Stimulated activated CD8-positive, alpha-beta memory T cell treated with anti-CD3 and anti-CD28 coated beads, Interleukin-2, amount 100 ng/mL, for 1 hour (primary cell): ENCODE measurements around the gene OGG1.

Experiments used
- DNase-seq, 2 donors: peaks; one replicate each; pipeline ENCODE4 v3.0.0-alpha.2; 2020; ENCODE audit warnings: low read depth in 2 of 2

The OGG1 gene

GRCh38 chr3:9786209-9786739 lies 36.5 kb downstream of the OGG1 start:
- no peak for DNase-seq

DNA sequence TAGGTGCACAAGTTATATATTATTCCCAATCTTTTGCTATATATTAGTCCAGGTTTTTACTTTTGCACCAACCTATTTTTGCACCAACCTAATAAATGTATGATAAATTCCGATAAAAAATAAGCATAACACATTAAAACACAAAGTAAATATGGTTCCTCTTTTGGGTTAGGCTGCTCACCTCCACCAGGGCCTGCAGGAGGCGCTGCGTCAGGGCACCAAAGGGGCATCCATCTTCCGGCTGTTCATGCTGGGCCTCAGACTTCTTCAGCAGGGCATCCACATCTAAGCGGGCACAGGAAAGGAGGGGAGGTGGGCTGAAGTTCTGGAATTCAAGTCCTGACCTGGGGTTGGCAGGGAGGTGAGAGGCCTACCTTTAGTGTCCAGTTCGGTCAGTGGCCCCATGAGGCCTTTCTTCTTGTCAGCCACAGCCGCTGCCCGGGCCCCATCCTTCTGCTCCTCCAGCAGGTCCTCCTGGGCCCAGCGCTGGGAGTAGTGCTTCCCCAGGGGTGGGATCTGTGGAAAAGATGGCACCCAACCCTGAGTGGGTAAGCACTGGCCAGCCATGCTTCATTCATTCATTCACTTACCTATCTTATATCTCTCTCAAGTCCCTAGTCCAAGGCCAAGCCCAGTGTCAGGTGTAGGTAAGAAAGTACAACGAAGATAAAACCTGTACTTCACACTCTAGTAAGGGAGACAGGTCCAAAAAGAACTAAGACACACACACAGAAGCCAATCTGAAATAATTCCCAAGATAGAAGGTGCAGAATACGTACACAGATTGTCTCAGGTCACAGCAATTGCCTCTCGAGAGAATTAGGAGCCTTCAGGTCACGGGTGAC lies 37.3 kb downstream of the OGG1 start:
- no peak for DNase-seq

DNA sequence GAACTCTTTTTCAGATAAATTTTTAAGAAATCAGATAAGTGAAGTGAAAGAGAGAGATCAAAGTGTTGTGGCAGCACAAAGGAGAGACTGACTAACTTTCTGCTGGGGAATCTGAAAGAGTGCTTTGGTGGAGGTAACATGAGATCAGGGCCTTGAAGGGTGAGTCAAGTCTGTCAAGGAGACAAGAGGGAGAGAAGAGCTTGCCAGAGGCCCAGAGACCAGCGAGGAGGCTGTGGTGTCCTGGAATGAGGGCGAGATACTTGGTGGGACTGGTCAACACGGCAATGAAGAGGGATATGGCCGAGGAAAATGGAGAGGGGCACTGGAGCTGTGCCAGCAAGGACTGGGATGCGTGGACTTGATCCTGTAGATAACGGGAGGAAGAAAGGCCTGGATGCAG lies 38.0 kb downstream of the OGG1 start:
- DNase-seq = no peak

DNA sequence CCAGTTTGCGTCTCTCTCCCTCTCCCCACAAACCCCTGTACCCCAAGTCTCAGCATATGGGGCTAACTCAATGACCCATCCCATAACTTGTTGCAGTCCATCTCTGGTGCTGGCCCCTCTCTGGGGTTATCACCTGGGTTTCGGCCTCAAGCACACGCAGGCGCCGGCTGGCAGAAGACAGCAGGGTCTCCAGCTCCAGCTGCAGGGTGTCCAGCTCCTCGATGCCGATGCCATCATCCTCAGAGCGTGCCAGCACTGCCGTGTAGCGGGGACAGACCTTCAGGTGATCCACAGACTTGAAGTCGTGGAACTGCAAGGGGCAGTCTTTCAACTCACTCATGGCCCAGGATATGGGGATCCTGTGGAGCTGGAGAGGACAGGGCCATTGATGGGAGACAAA lies 41.4 kb downstream of the OGG1 start:
- no peak for DNase-seq

DNA sequence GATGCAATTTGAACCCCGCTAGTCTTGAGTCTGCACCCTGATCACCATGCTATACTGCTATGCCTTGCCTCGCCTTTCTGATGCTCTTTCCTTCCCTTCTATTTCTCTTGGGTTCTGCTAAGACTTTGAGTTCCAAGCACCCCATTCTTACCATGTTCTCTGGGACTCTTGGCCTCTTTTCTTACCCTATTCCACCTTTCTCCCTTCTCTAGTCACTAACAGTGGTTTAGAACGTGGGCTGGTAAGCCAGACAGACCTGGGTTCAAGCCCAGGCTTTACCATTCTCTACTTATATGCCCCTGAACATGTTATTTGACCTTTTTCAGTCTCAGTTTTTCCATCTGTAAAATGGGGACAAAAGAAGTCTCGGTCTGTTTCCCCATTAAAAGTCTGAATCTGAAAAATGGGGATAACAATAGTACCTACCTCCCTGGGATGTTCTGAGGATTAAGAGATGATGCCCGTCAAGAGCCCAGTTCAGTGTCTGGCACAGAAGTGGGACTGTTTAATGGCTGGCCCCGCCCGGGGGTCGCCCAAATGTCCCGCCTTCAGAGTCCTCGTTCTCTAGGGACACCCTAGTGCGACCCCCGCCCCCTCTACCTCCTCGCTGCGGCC lies 42.1 kb downstream of the OGG1 start:
- no peak for DNase-seq

GRCh38 chr3:9792405-9793160 lies 42.8 kb downstream of the OGG1 start, which contains the start of the genes ARPC4 and TADA3:
ARPC4 (plus strand) TSS chr3:9793082; CDS start chr3:9793122, 40 bp downstream.
TADA3 (minus strand) TSS chr3:9792473; CDS start chr3:9791466, 1,007 bp downstream.
- DNase-seq = peak; percentile 77 to 92

GRCh38 chr3:9793161-9793781 lies 43.5 kb downstream of the OGG1 start:
- DNase-seq = no peak

- no peak for DNase-seq
Observed at GRCh38 chr3:9794400-9794799, 44.6 kb downstream of the OGG1 start.

GRCh38 chr3:9795207-9795606 lies 45.5 kb downstream of the OGG1 start:
- DNase-seq = no peak

GRCh38 chr3:9797196-9797945 lies 47.6 kb downstream of the OGG1 start:
- no peak for DNase-seq

DNA sequence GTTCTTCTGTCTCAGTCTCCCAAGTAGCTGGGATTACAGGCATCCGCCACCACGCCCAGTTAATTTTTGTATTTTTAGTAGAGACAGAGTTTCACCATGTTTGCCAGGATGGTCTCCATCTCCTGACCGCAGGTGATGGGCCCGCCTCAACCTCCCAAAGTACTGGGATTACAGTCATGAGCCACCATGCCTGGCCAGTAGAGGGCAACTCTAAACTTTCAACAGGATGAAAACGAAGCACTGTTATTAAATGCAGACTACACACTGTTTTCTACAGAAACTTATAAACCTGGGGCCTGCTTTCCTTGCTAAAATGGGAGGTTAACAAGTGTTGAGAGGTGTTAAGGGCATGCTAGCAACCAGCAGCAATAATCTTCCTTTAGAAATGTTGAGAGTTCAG lies 50.8 kb downstream of the OGG1 start:
- DNase-seq = no peak

- DNase-seq = no peak
Observed at GRCh38 chr3:9803494-9803893, 53.7 kb downstream of the OGG1 start.

DNA sequence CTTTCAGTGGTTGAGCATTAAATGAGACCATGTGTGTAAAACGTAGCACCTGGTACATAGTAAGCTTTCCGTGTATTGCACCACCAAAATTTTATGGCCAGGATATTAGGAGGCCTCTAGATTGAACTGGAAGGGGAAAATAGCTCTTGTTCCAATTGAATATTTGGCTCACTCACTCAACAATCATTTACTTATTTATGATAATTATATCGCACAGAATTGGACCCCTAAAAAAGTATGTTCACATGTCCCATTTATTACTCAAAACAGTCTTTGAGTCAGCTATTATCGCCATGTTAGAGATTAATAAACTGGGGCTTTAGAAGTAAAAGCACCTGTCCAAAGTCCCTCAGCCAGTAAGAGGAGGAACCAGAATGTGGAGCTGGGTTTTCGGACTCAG lies 55.2 kb downstream of the OGG1 start:
- no peak for DNase-seq

- DNase-seq = no peak
Observed at GRCh38 chr3:9806137-9806536, 56.4 kb downstream of the OGG1 start.
